B cell (primary cell): ENCODE results near the gene KCNJ10. TPM values are rescaled to one million over a fixed set of nuclear protein-coding genes. Genes with fewer than 3 reads are reported as not detected.

Experiments used
- ATAC-seq: fragments of 200-7000 bp; cut with Tn5 transposase; one replicate; pipeline ENCODE4 v1.10.0; 2021; ENCODE audit warnings: low read depth, mild to moderate bottlenecking, moderate number of reproducible peaks, moderate library complexity
- CTCF ChIA-PET: fragments of 350-600 bp; sonication (Branson Sonifier 250); formaldehyde crosslinking; loops from one replicate; lab custom pipeline; 2021; ENCODE audit warnings: antibody characterized with exemption, inconsistent platforms; lab: Charles Lee
- POLR2A ChIA-PET: fragments of 350-600 bp; sonication (Branson Sonifier 250); formaldehyde crosslinking; loops from one replicate; lab custom pipeline; 2021; ENCODE audit warnings: antibody characterized with exemption; lab: Charles Lee
- DNase-seq: peaks from one replicate; pipeline ENCODE4 v3.0.0; 2013
- H2AFZ ChIP-seq: 2 replicates; pipeline ENCODE4 v1.6.1; 2012; ENCODE audit warnings: mild to moderate bottlenecking, low read depth, low read length; ENCODE audit not compliant: insufficient read depth, poor library complexity, severe bottlenecking
- H3K27ac ChIP-seq, 2 donors: 1 replicate in 1 of 2; 2 replicates in 1 of 2; pipeline ENCODE4 v1.5.1; 2012 to 2013; ENCODE audit warnings: low read length in 2 of 2, mild to moderate bottlenecking in 2 of 2, moderate library complexity in 1 of 2
- H3K27me3 ChIP-seq, 4 experiments: fragments of 200-600 bp in 1 of 4; sonication (generic) in 1 of 4; replicated peaks in 1 of 4; 1 replicate in 2 of 4; 2 replicates in 2 of 4; pipeline versions ENCODE4 v1.6.1 to v1.7.0; 2013 to 2016; ENCODE audit warnings: low read length in 3 of 4, mild to moderate bottlenecking in 2 of 4, mixed read lengths in 1 of 4, moderate library complexity in 1 of 4; ENCODE audit not compliant: insufficient read depth in 4 of 4, control insufficient read depth in 3 of 4; ENCODE audit errors: control extremely low read depth in 1 of 4
- H3K36me3 ChIP-seq, 2 experiments: replicated peaks in 1 of 2; 1 replicate in 1 of 2; 2 replicates in 1 of 2; pipeline versions ENCODE4 v1.6.1 to v1.7.1; 2013; ENCODE audit warnings: low read length in 1 of 2; ENCODE audit not compliant: insufficient read depth in 2 of 2, control insufficient read depth in 1 of 2; ENCODE audit errors: control extremely low read depth in 1 of 2, extremely low read depth in 1 of 2
- H3K4me1 ChIP-seq, 2 donors: fragments of 200-600 bp in 1 of 2; sonication (generic) in 1 of 2; 1 replicate in 1 of 2; 2 replicates in 1 of 2; pipeline versions ENCODE4 v1.5.1 to v1.6.1; 2013 to 2017; ENCODE audit warnings: low read length in 2 of 2; ENCODE audit not compliant: control insufficient read depth in 2 of 2, insufficient read depth in 2 of 2
- H3K4me2 ChIP-seq: replicated peaks from 2 replicates; pipeline ENCODE3; 2012; ENCODE audit warnings: mild to moderate bottlenecking, low read depth, low read length; ENCODE audit not compliant: poor library complexity, severe bottlenecking
- H3K4me3 ChIP-seq, 5 experiments: fragments of 200-600 bp in 1 of 5; sonication (generic) in 1 of 5; 1 replicate in 3 of 5; 2 replicates in 2 of 5; pipeline versions ENCODE4 v1.5.1 to v1.7.0; 2011 to 2016; ENCODE audit warnings: low read length in 4 of 5, mild to moderate bottlenecking in 4 of 5, low read depth in 2 of 5, control low read depth in 1 of 5, moderate library complexity in 1 of 5; ENCODE audit not compliant: insufficient read depth in 1 of 5; ENCODE audit errors: control extremely low read depth in 1 of 5, extremely low read depth in 1 of 5
- H3K79me2 ChIP-seq: fragments of 200-600 bp; sonication (generic); one replicate; pipeline ENCODE4 v1.6.0; 2016; ENCODE audit warnings: low read length; ENCODE audit not compliant: control insufficient read depth, insufficient read depth
- H3K9ac ChIP-seq: fragments of 200-600 bp; sonication (generic); 2 replicates; pipeline ENCODE4 v1.6.1; 2017; ENCODE audit warnings: mild to moderate bottlenecking, low read length, moderate library complexity
- H3K9me3 ChIP-seq, 3 donors: one replicate each; pipeline versions ENCODE4 v1.6.1 to v1.7.1; 2013; ENCODE audit warnings: low read length in 2 of 3; ENCODE audit not compliant: control insufficient read depth in 2 of 3, insufficient read depth in 1 of 3; ENCODE audit errors: control extremely low read depth in 1 of 3
- H4K20me1 ChIP-seq: 2 replicates; pipeline ENCODE4 v1.6.0; 2012; ENCODE audit warnings: mild to moderate bottlenecking, low read length; ENCODE audit not compliant: insufficient read depth, control insufficient read depth, poor library complexity, severe bottlenecking
- H3K27ac Mint-ChIP-seq: one replicate; pipeline ENCODE4 v1.8.0; 2021; ENCODE audit warnings: mixed read lengths
- H3K27me3 Mint-ChIP-seq: one replicate; pipeline ENCODE4 v1.8.0; 2021; ENCODE audit warnings: mixed read lengths
- H3K4me1 Mint-ChIP-seq: one replicate; pipeline ENCODE4 v1.8.0; 2021; ENCODE audit warnings: mixed read lengths
- H3K4me3 Mint-ChIP-seq: one replicate; pipeline ENCODE4 v1.8.0; 2021; ENCODE audit warnings: mixed read lengths
- H3K9me3 Mint-ChIP-seq: one replicate; pipeline ENCODE4 v1.8.0; 2022; ENCODE audit warnings: mixed read lengths; ENCODE audit not compliant: insufficient read depth
- EZH2 ChIP-seq: IDR thresholded peaks from 2 replicates; pipeline ENCODE4 v1.6.1; 2012; ENCODE audit warnings: borderline replicate concordance, low read depth, mild to moderate bottlenecking, moderate library complexity, low read length; ENCODE audit not compliant: insufficient read depth, poor library complexity, severe bottlenecking
- WGBS: methylation state at CpG from one replicate; pipeline ENCODE4 v1.1.5; 2013; ENCODE audit warnings: missing lambda C conversion rate; ENCODE audit not compliant: insufficient coverage; 5-methylcytosine and 5-hydroxymethylcytosine counted together
- intact Hi-C: fragments of 100-400 bp; cut with micrococcal nuclease; formaldehyde crosslinking; loops from one replicate; pipeline ENCODE4 v1.10.0; 2022
- polyA plus RNA-seq: library from polyadenylated mRNA; depleted of rRNA; stranded (reverse); fragments of >200 nt; gene quantifications from 2 replicates; pipeline ENCODE4 v1.2.3, GENCODE V29; 2012
- total RNA-seq, 2 donors: library from RNA; stranded (reverse); fragments of 120-200 nt in 1 of 2; gene quantifications; 1 replicate in 1 of 2; 2 replicates in 1 of 2; pipeline versions ENCODE4 v1.2.3 to v1.2.4, GENCODE V29; 2013 to 2022
- TF ChIP-seq, protein P1 (sequence below): fragments of 200-600 bp; IDR thresholded peaks from one replicate; pipeline ENCODE4 v1.8.0; 2022; ENCODE audit warnings: antibody characterized with exemption, mild to moderate bottlenecking

KCNJ10 gene
- total and polyA plus RNA-seq, 2 donors (not counting 1 experiment from before 2014, with no cell fraction given) = not detected

DNA sequence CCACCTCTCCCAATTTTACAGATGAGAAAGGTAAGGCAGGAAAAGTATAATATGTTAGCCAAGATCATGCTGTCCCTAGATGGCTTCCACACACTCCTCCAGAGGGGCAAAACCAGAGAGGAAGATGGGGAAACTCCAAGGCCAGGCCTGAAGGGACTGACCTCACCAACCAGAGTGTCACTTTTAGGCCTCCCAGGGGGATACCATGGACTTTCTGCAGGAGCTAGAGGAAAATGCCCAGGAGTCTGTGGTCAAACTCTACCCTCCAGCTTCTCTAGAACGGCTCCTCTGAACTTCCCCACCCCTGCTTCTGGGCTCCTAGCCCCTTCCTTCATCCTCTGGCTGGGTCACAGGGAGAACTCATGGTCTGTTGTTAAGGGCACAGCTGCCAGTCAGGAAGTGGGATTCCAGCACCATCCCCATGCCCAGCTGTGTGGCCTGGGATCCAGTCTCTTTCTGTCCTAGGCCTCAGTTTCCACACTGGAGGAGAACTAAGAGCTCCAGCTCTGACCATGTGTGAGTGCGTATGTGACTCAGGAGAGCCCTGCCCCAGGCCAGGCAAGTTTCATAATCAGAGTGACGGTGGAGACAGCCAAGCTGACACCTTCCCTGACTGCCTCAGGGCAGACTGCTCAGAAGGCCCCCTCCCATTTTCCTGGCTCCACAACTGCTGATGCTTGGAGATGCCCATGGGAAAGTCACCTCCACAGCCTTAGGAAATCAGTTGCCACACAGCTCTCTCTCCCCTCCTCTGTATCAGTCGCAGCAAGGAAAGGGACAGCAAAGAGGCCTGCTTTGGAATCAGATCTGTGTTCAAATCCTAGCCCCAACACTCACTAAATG lies 26.5 kb upstream of the KCNJ10 start:
- CTCF ChIA-PET = interaction anchor here (0.5 to 6.5 kb wide), 9 partner anchors 11 to 964 kb away, joined by 3 to 60 read pairs (median 5); no protein-coding TSS in a partner anchor
- H4K20me1 ChIP-seq = peaks cover 61% of the 10 kb centered on the region
- peak overlapping the region; percentile 94 for H3K4me3 Mint-ChIP-seq
- ATAC-seq (no peak), DNase-seq (no peak)
- intact Hi-C loops = loop anchor here (5.0 to 10.0 kb wide), 2 partner anchors 174 to 1298 kb away; no protein-coding TSS in a partner anchor
- peaks cover 43% of the 10 kb centered on the region for H3K4me1 Mint-ChIP-seq
- no peaks in the 10 kb centered on the region for H3K9me3 ChIP-seq
- no peak overlapping the region for H3K27ac ChIP-seq
- H3K9ac ChIP-seq = no peak overlapping the region
- H3K4me2 ChIP-seq = peak overlapping the region; percentile 93
- H3K9me3 Mint-ChIP-seq = no peaks in the 10 kb centered on the region
- peak overlapping the region; percentile 79 for H3K27ac Mint-ChIP-seq
- no peak overlapping the region for H2AFZ ChIP-seq
- peaks cover 32 to 42% of the 10 kb centered on the region in 2 donors for H3K4me1 ChIP-seq
- H3K79me2 ChIP-seq = peaks cover 36% of the 10 kb centered on the region
- no peaks in the 10 kb centered on the region for H3K27me3 Mint-ChIP-seq
- H3K36me3 ChIP-seq = peaks cover 3 to 41% of the 10 kb centered on the region in 2 experiments
- POLR2A ChIA-PET = interaction anchor here (2.0 kb wide), 1 partner anchor 166 kb away, joined by 6 read pairs; the partner anchor contains the start of gene DCAF8
- TF ChIP-seq EZH2 = no peak
- TF ChIP-seq, protein P1, sequence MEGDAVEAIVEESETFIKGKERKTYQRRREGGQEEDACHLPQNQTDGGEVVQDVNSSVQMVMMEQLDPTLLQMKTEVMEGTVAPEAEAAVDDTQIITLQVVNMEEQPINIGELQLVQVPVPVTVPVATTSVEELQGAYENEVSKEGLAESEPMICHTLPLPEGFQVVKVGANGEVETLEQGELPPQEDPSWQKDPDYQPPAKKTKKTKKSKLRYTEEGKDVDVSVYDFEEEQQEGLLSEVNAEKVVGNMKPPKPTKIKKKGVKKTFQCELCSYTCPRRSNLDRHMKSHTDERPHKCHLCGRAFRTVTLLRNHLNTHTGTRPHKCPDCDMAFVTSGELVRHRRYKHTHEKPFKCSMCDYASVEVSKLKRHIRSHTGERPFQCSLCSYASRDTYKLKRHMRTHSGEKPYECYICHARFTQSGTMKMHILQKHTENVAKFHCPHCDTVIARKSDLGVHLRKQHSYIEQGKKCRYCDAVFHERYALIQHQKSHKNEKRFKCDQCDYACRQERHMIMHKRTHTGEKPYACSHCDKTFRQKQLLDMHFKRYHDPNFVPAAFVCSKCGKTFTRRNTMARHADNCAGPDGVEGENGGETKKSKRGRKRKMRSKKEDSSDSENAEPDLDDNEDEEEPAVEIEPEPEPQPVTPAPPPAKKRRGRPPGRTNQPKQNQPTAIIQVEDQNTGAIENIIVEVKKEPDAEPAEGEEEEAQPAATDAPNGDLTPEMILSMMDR = no peak
- H3K4me3 ChIP-seq = peak overlapping the region in 1 of 5 experiments; percentile 1
- H3K27me3 ChIP-seq = no peaks in the 10 kb centered on the region
- 77% methylated on average over 4 of the region's 4 CpGs for WGBS
